ENCODE data around the gene PTX3.

PTX3 gene

GRCh38 chr3:157427901-157428300 lies 8.7 kb upstream of the PTX3 start:
- Histone ChIP-seq H3K9ac (ENCODE audit: low read depth, low read length, poor library complexity, severe bottlenecking) (no peak overlapping the region), H4K20me1 (ENCODE audit: insufficient read depth, low read length, poor library complexity, severe bottlenecking) (no peaks in the 10 kb centered on the region), H3K27me3 (ENCODE audit: insufficient read depth, low read length, poor library complexity, severe bottlenecking) (no peaks in the 10 kb centered on the region), H2AFZ (ENCODE audit: low read length) (no peak overlapping the region), H3K4me3 (ENCODE audit: low read length, poor library complexity, severe bottlenecking) (no peak overlapping the region), H3K4me2 (ENCODE audit: low read depth, low read length, poor library complexity, severe bottlenecking) (no peak overlapping the region), H3K4me1 (ENCODE audit: insufficient read depth, low read length, poor library complexity, severe bottlenecking) (peaks cover 18% of the 10 kb centered on the region), H3K79me2 (ENCODE audit: insufficient read depth, low read length) (no peaks in the 10 kb centered on the region), H3K36me3 (ENCODE audit: insufficient read depth, low read length) (no peaks in the 10 kb centered on the region), H3K9me3 (ENCODE audit: insufficient read depth, low read depth, low read length) (no peaks in the 10 kb centered on the region), H3F3A (ENCODE audit: low read depth) (no peaks in the 10 kb centered on the region), H3K9me2 (replicated peaks; ENCODE audit: low read depth, low read length) (no peaks in the 10 kb centered on the region)
- TF ChIP-seq CTCF (conservative IDR thresholded peaks at IDR 0.05; ENCODE audit: low read length) = no peak
- TF ChIP-seq EZH2phosphoT487 (IDR thresholded peaks at IDR 0.05; ENCODE audit: borderline replicate concordance) = no peak

DNA sequence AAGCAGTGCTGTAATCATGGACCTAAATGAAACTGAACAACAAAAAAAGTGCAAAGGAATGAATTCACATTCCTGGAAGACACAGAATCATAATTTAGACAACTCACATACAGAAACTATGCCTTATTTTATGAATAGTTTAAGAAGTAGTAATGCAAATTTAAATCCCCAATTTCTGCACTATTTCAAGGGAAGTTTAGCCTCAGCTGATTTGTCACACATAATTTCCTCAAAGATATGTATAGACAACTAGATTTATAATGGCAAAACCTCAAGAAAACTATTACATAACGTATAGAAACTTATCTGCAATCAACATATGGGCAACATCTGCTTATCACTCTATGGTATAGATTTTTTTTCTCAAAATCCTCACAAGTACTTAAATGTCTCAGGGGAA lies 7.8 kb upstream of the PTX3 start:
- Histone ChIP-seq H3F3A (ENCODE audit: low read depth) (no peaks in the 10 kb centered on the region), H3K9ac (ENCODE audit: low read depth, low read length, poor library complexity, severe bottlenecking) (no peak overlapping the region), H3K36me3 (ENCODE audit: insufficient read depth, low read length) (no peaks in the 10 kb centered on the region), H3K27me3 (ENCODE audit: insufficient read depth, low read length, poor library complexity, severe bottlenecking) (no peaks in the 10 kb centered on the region), H3K4me2 (ENCODE audit: low read depth, low read length, poor library complexity, severe bottlenecking) (no peak overlapping the region), H3K9me3 (ENCODE audit: insufficient read depth, low read depth, low read length) (no peaks in the 10 kb centered on the region), H3K4me3 (ENCODE audit: low read length, poor library complexity, severe bottlenecking) (no peak overlapping the region), H3K9me2 (replicated peaks; ENCODE audit: low read depth, low read length) (no peaks in the 10 kb centered on the region), H4K20me1 (ENCODE audit: insufficient read depth, low read length, poor library complexity, severe bottlenecking) (no peaks in the 10 kb centered on the region), H2AFZ (ENCODE audit: low read length) (no peak overlapping the region), H3K79me2 (ENCODE audit: insufficient read depth, low read length) (no peaks in the 10 kb centered on the region), H3K4me1 (ENCODE audit: insufficient read depth, low read length, poor library complexity, severe bottlenecking) (peaks cover 18% of the 10 kb centered on the region)
- no peak for TF ChIP-seq CTCF (conservative IDR thresholded peaks at IDR 0.05; ENCODE audit: low read length)
- TF ChIP-seq EZH2phosphoT487 (IDR thresholded peaks at IDR 0.05; ENCODE audit: borderline replicate concordance) = no peak

GRCh38 chr3:157429708-157430107 lies 6.9 kb upstream of the PTX3 start:
- H3K9me2 ChIP-seq (replicated peaks; ENCODE audit: low read depth, low read length) = no peaks in the 10 kb centered on the region
- no peak overlapping the region for H2AFZ ChIP-seq (ENCODE audit: low read length)
- H3K9ac ChIP-seq (ENCODE audit: low read depth, low read length, poor library complexity, severe bottlenecking) = no peak overlapping the region
- no peaks in the 10 kb centered on the region for H3K27me3 ChIP-seq (ENCODE audit: insufficient read depth, low read length, poor library complexity, severe bottlenecking)
- H3K4me2 ChIP-seq (ENCODE audit: low read depth, low read length, poor library complexity, severe bottlenecking) = peak overlapping the region; percentile 26
- H4K20me1 ChIP-seq (ENCODE audit: insufficient read depth, low read length, poor library complexity, severe bottlenecking) = no peaks in the 10 kb centered on the region
- H3K79me2 ChIP-seq (ENCODE audit: insufficient read depth, low read length) = no peaks in the 10 kb centered on the region
- H3K4me3 ChIP-seq (ENCODE audit: low read length, poor library complexity, severe bottlenecking) = no peak overlapping the region
- TF ChIP-seq CTCF (conservative IDR thresholded peaks at IDR 0.05; ENCODE audit: low read length) = no peak
- TF ChIP-seq EZH2phosphoT487 (IDR thresholded peaks at IDR 0.05; ENCODE audit: borderline replicate concordance) = no peak
- no peaks in the 10 kb centered on the region for H3K9me3 ChIP-seq (ENCODE audit: insufficient read depth, low read depth, low read length)
- H3K4me1 ChIP-seq (ENCODE audit: insufficient read depth, low read length, poor library complexity, severe bottlenecking) = peaks cover 18% of the 10 kb centered on the region
- no peaks in the 10 kb centered on the region for H3K36me3 ChIP-seq (ENCODE audit: insufficient read depth, low read length)
- H3F3A ChIP-seq (ENCODE audit: low read depth) = no peaks in the 10 kb centered on the region
